Dendritic cell treated with granulocyte-macrophage colony-stimulating factor and Interleukin-4, amounts not matched to agents 40 ng/mL and 50 ng/mL, for 4 days (primary cell): ENCODE results near the gene DENND5B.
"Not testable (repeated sequence)": the region's sequence is repeated elsewhere in the genome, so short reads cannot be mapped to it uniquely, and the experiment has no call there.

Experiments used
- H3K27ac Mint-ChIP-seq: one replicate; pipeline ENCODE4 v1.8.0; 2022; ENCODE audit warnings: mild to moderate bottlenecking, mixed read lengths
- H3K27me3 Mint-ChIP-seq: one replicate; pipeline ENCODE4 v1.8.0; 2022; ENCODE audit warnings: mild to moderate bottlenecking, mixed read lengths
- H3K36me3 Mint-ChIP-seq: one replicate; pipeline ENCODE4 v1.8.0; 2022; ENCODE audit warnings: low read depth, mixed read lengths
- H3K4me1 Mint-ChIP-seq: one replicate; pipeline ENCODE4 v1.8.0; 2022; ENCODE audit warnings: low read depth, mixed read lengths
- H3K4me3 Mint-ChIP-seq: one replicate; pipeline ENCODE4 v1.8.0; 2022; ENCODE audit warnings: mild to moderate bottlenecking, moderate library complexity, mixed read lengths
- H3K9me3 Mint-ChIP-seq: one replicate; pipeline ENCODE4 v1.8.0; 2022; ENCODE audit warnings: mixed read lengths
- intact Hi-C: fragments of 100-400 bp; cut with micrococcal nuclease; formaldehyde crosslinking; loops from one replicate; pipeline ENCODE4 v1.15.0; 2022

The DENND5B gene

DNA sequence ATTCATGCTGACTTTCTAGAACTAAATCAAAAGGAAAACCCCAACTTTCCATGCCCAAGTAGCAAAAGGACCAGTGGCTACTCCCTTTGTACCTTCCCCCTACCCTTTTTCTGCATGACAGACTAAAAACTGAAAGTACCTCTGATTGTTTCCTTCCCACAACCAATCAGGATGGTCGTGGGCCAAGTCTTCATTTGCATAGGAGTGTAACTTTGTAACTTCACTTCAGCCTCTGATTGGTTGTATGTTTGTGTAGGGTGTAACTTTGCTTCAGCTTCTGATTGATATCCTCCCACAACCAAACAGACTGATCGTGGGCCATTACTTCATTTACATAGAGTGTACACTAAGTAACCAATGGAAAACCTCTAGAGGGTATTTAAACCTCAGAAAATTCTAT lies 96.5 kb downstream of the DENND5B start:
- H3K27me3 Mint-ChIP-seq, result no peaks in the 10 kb centered on the region
- H3K4me3 Mint-ChIP-seq, result no peak overlapping the region
- no peak overlapping the region for H3K27ac Mint-ChIP-seq
- H3K36me3 Mint-ChIP-seq, result no peaks in the 10 kb centered on the region
- H3K9me3 Mint-ChIP-seq, result no peaks in the 10 kb centered on the region
- H3K4me1 Mint-ChIP-seq, result no peaks in the 10 kb centered on the region
- intact Hi-C loops, result no loop called here

DNA sequence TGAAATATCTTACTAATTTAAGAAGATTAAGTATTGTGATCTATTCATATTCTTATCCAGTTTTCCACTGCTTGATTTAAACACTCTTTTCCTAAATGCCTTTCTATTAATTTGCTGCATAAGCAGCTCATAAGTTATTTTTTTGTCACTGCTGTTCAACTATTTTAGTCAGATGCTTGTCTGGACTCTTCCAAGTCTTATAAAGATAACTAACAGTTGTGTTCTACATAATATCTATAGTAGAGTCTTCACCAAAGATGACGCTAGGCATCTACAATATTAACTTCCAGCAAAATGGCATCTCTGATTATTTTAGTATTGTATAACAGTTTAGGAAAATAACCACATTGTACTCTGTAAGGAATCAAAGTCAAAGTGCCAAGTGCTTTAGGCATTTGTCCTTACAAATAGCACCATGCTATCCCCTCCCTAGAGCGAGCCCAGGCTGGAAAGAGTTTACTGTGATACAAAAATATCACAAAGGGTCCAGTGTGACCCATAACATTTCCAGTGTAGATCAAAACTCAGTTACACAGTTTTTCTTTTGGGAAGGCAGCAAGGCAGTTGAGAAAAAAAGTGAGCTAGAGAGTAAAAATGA lies 98.2 kb downstream of the DENND5B start:
- intact Hi-C loops, result no loop called here
- H3K36me3 Mint-ChIP-seq, result no peaks in the 10 kb centered on the region
- H3K4me1 Mint-ChIP-seq, result no peaks in the 10 kb centered on the region

DNA sequence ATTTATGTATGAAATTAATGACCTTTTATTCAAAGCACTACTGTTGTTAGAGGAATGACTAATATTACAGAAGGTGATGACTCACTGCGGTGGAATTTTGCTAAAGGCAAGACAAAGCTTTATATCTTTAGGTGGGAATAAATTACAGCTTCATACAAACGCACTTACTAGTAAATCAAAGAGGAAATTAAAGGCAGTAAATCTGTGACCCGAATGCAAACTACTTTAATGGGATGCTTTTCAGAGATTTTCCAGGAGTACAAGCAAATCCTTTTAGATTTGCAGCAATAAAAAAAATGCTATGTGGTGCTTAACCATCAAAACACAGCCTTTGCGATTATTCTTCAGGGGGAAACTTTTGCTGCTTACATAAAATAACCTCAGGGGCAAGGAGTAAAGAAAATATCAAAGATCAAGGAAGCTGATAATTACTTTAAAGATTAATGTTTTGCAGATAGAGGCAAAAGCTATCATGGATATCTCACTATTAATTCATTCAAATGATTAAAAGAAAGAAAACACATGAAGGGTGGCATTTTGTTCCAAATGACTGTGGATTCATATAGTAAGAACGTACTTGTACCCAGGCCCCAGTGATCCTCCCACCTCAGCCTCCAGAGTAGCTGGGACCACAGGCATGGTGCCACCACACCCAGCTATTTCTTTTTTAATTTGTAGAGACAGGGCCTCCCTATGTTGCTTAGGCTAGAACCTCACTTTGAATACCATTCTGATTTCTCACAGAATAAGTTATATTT lies 98.9 kb downstream of the DENND5B start:
- no peaks in the 10 kb centered on the region for H3K9me3 Mint-ChIP-seq
- H3K27ac Mint-ChIP-seq, result no peak overlapping the region
- intact Hi-C loops, result no loop called here
- no peaks in the 10 kb centered on the region for H3K4me1 Mint-ChIP-seq
- no peak overlapping the region for H3K4me3 Mint-ChIP-seq
- H3K36me3 Mint-ChIP-seq, result no peaks in the 10 kb centered on the region
- H3K27me3 Mint-ChIP-seq, result no peaks in the 10 kb centered on the region

More for the DNA sequence above, 98.2 kb downstream of the DENND5B start:
- Mint-ChIP-seq H3K27me3 (no peaks in the 10 kb centered on the region), H3K4me3 (no peak overlapping the region), H3K27ac (no peak overlapping the region), H3K9me3 (no peaks in the 10 kb centered on the region)

DNA sequence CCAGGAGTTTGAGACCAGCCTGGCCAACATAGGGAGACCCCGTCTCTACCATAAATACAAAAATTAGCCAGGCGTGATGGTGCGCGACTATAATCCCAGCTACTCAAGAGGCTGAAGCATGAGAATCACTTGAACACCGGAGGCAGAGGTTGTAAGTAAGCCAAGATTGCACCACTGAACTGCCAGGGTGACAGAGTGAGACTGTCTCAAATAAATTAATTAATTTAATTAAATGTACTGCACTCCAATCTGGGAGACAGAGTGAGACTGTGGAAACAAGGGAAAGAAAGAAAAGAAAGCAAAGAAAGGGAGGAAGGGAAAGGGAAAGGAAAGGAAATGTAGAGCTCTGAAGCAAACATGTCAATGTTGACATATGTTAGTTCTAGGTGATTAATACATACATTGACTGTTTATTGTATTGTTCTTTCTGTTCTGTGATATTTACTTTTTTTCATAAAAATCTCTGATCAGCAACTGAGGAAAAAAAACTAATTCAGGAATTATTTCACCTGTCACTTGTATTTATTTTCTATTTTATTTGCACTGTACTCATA lies 99.6 kb downstream of the DENND5B start:
- H3K4me3 Mint-ChIP-seq, result no peak overlapping the region
- no peak overlapping the region for H3K27ac Mint-ChIP-seq
- H3K9me3 Mint-ChIP-seq, result no peaks in the 10 kb centered on the region
- intact Hi-C loops, result no loop called here
- H3K36me3 Mint-ChIP-seq, result no peaks in the 10 kb centered on the region
- H3K27me3 Mint-ChIP-seq, result no peaks in the 10 kb centered on the region
- no peaks in the 10 kb centered on the region for H3K4me1 Mint-ChIP-seq

DNA sequence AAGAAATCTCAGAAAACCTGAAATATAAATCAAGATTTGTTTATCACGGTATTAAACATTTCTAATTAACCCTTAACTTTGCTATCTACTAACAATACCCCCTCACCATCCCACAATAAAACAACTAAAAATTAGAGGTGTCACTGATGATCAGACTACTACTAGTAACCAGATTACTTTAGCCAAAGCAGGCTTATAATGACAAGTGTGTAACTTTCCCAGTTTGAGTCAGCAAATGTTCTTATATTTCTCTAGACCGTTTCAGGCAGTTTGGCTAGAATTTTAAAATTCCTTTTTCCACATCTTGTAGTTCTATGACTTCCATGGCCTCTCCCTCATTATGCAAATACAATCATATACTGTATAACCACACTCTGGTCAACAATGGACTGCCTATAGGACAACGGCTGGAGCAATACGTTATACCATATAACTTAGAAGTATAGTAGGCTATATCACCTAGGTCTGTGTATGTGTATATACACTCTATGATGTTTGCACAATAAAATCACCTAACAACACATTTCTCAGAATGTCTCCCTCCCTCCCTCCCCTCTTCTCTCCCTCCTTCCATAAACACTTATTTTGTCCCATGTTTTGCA lies 102.1 kb downstream of the DENND5B start:
- Mint-ChIP-seq H3K36me3 (no peaks in the 10 kb centered on the region), H3K4me1 (no peaks in the 10 kb centered on the region), H3K9me3 (no peaks in the 10 kb centered on the region), H3K27ac (no peak overlapping the region), H3K4me3 (no peak overlapping the region), H3K27me3 (no peaks in the 10 kb centered on the region)
- intact Hi-C loops, result no loop called here

DNA sequence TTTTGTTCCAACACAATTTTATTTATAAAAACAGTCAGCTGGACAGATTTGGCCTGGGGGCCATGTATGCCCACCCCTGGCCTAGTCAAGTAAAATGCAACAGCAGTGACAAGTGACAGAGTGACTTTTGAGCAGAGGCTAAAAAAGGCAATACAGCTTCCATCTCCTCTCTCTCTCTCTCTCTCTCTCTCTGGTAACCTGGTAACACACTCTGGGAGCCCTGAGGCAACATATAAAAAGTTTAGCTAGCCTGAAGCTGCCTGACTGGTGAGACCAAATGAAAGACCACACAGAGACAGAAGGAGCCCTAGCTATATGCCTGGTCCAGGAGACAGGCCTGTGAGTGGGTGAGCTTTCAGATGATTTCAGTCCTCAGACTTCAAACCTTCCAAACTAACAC lies 105.4 kb downstream of the DENND5B start:
- no peaks in the 10 kb centered on the region for H3K36me3 Mint-ChIP-seq
- H3K9me3 Mint-ChIP-seq, result no peaks in the 10 kb centered on the region
- H3K4me1 Mint-ChIP-seq, result peaks cover 6% of the 10 kb centered on the region
- H3K27ac Mint-ChIP-seq, result no peak overlapping the region
- intact Hi-C loops, result no loop called here
- no peaks in the 10 kb centered on the region for H3K27me3 Mint-ChIP-seq
- H3K4me3 Mint-ChIP-seq, result no peak overlapping the region

DNA sequence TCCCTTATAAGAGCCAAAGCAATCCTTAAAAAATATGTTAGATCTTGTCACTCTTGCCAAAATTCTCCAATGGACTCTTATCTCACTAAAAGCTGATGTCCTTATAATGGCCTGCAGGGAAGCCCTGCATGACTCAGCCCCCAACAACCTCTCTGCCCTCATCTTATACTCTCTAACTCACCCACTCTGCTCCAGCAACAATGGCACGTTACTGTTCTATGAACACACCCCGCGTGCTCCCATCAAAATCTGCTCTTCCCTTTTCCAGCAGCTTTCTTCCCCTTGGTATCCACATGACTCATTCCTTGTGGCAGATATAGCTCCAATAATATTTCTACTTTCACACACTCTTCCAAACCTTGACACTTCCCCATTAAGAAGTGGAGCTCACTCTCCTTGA lies 108.1 kb downstream of the DENND5B start:
- no peak overlapping the region for H3K4me3 Mint-ChIP-seq
- H3K9me3 Mint-ChIP-seq, result no peaks in the 10 kb centered on the region
- H3K4me1 Mint-ChIP-seq, result peaks cover 6% of the 10 kb centered on the region
- intact Hi-C loops, result no loop called here
- no peak overlapping the region for H3K27ac Mint-ChIP-seq
- H3K36me3 Mint-ChIP-seq, result no peaks in the 10 kb centered on the region
- H3K27me3 Mint-ChIP-seq, result no peaks in the 10 kb centered on the region

DNA sequence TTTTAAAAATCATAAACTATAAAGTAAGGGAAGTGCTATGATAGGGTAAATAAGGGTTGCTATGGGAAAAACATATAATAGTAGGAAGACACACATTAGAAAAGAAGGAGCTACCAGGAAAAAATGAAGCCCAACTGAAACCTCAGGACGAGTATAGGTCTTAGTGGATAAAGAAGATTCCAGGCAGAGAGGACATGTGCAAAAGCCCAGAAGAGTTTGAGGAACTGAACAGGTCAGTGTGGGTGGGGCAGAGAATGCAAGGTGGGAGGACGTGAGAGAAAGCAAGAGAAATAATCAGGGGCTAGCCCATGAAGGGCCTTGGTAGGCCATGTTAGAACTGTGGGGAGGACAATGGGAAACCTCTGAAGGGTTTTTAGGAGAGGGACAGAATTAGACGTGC lies 109.5 kb downstream of the DENND5B start:
- intact Hi-C loops, result no loop called here
- no peak overlapping the region for H3K4me3 Mint-ChIP-seq

DNA sequence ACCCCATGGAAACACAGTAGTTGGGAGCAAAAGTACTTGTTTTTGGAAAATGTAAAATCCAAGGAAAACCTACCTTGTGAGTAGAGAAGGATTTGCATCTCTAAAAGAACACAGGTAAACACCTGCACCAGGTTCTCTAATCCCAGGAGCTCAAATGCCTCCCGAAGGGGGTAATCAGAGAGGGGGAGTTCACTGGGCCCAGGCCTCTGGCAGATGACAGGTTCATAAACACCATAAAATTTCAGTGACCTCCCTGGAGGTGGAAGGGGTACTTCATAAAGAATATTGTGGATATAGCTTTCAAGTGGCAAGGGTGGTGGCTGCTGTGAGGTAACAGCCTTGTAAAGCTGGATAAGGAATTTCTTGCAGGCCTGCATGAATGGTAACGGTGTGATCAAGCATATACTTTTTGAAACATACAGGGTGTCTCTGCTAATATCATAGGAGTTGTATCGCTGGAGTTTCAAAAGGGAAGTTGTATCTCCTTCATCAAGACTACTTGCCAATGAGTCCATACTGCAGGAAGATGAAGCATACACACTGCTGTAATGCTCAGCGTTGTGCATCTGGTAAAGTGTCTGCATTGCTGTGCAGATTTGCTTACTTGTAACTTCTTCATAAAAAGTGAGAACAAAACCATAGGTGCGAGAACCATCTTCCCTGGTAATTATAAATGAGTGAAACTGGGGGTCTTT lies 111.3 kb downstream of the DENND5B start:
- Mint-ChIP-seq H3K4me1 (peaks cover 11% of the 10 kb centered on the region), H3K36me3 (no peaks in the 10 kb centered on the region), H3K9me3 (no peaks in the 10 kb centered on the region), H3K27ac (no peak overlapping the region), H3K27me3 (no peaks in the 10 kb centered on the region), H3K4me3 (no peak overlapping the region)
- intact Hi-C loops, result no loop called here

More for the DNA sequence above, 109.5 kb downstream of the DENND5B start:
- no peaks in the 10 kb centered on the region for H3K36me3 Mint-ChIP-seq
- peaks cover 6% of the 10 kb centered on the region for H3K4me1 Mint-ChIP-seq
- H3K27me3 Mint-ChIP-seq, result no peaks in the 10 kb centered on the region
- H3K27ac Mint-ChIP-seq, result no peak overlapping the region
- H3K9me3 Mint-ChIP-seq, result no peaks in the 10 kb centered on the region

DNA sequence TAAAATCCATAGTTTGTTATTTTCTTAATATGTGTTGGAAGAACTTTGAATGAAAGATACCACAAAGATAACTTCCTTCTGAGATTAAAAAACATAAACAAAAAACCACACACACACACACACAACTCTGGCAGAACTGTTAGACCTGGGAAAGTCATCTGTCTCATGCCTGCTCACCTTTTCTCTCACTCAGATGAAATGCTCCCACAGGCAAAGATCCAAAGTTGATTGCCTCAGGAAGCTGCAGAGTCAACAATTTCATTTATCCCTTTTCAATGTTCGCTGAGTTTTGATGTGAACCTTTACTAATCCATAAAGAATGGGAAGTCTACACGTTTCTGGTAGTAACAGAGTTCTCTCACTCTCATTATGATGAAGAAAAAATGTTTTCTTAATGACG lies 112.0 kb downstream of the DENND5B start:
- intact Hi-C loops, result no loop called here
- peaks cover 11% of the 10 kb centered on the region for H3K4me1 Mint-ChIP-seq
- no peak overlapping the region for H3K4me3 Mint-ChIP-seq
- H3K9me3 Mint-ChIP-seq, result no peaks in the 10 kb centered on the region
- H3K36me3 Mint-ChIP-seq, result no peaks in the 10 kb centered on the region
- no peaks in the 10 kb centered on the region for H3K27me3 Mint-ChIP-seq
- no peak overlapping the region for H3K27ac Mint-ChIP-seq

DNA sequence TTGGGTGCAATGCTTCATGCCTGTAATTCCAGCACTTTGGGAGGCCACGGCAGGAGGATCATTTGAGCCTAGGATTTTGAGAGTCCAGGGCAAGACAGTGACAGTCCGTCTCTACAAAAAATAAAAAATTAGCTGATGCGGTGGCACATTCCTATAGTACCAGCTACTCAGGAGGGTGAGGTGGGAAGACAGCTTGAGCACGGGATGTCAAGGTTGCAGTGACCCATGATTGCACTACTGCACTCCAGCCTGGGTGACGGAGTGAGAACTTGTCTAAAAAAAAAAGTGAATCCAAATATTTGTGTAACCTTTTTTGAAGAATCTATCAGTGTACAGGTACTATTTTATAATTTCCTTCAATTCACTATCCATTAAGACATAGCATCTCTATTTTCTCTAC lies 112.5 kb downstream of the DENND5B start:
- Mint-ChIP-seq H3K4me1 (peaks cover 11% of the 10 kb centered on the region), H3K4me3 (no peak overlapping the region), H3K27ac (no peak overlapping the region), H3K27me3 (no peaks in the 10 kb centered on the region), H3K36me3 (no peaks in the 10 kb centered on the region), H3K9me3 (no peaks in the 10 kb centered on the region)
- intact Hi-C loops, result no loop called here

DNA sequence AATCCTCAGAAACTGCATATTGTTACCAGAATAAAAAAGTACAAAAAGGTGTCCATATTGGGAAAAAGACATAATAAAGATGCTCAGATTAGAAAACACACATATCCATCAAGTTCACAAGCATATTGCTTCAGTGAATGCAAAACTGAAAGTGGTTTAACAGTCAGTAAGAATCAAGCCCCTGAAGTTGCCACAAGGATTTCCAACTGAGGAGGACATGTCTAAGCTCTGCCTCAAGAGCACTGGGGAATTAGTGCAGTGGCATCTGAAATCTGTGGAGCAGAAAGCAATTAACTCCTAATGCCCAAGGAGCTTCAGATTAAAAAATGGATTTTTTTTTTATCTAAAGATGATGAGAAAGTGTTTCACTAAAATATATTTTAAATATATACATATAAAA lies 113.2 kb downstream of the DENND5B start:
- intact Hi-C loops, result no loop called here
- H3K36me3 Mint-ChIP-seq, result no peaks in the 10 kb centered on the region
- H3K27ac Mint-ChIP-seq, result no peak overlapping the region
- no peaks in the 10 kb centered on the region for H3K9me3 Mint-ChIP-seq
- peaks cover 6% of the 10 kb centered on the region for H3K4me1 Mint-ChIP-seq
- no peak overlapping the region for H3K4me3 Mint-ChIP-seq
- no peaks in the 10 kb centered on the region for H3K27me3 Mint-ChIP-seq

DNA sequence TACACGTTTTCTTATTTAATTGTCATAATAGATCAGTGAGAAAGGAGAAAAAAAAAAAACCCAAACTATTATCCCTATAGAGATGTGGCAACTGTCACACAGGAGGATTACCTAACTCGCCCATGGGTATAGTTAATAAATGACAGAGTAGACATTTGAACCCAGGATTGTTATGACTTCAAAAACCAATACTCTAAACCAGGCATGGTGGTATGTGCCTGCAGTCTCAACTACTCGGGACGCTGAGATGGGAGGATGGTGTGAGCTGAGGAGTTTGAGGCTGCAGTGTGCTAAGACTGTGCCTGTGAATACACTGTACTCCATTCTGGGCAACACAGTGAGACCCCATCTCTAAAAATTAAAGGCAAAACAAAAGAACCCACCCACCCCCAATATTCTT lies 114.5 kb downstream of the DENND5B start:
- Mint-ChIP-seq H3K4me3 (no peak overlapping the region), H3K36me3 (no peaks in the 10 kb centered on the region), H3K9me3 (no peaks in the 10 kb centered on the region), H3K27me3 (no peaks in the 10 kb centered on the region), H3K27ac (no peak overlapping the region), H3K4me1 (peaks cover 5% of the 10 kb centered on the region)
- intact Hi-C loops, result no loop called here

DNA sequence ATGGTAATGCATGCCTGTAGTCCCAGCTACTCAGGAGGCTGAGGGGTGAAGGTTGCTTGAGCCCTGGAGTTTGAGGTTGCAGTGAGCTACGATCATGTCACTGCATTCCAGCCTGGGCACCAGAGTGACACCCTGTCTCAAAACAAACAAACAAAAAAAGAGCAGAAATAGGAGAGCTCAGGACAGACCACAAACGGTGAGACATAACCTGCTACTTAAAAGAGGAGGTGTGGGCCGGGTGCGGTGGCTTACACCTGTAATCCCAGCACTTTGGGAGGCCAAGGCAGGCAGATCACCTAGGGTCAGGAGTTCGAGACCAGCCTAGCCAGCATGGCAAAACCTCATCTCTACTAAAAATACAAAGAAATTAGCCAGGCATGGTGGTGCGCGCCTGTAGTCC lies 115.3 kb downstream of the DENND5B start:
- intact Hi-C loops, H3K27me3 Mint-ChIP-seq, H3K9me3 Mint-ChIP-seq, H3K36me3 Mint-ChIP-seq, H3K27ac Mint-ChIP-seq, H3K4me1 Mint-ChIP-seq, H3K4me3 Mint-ChIP-seq: not testable (repeated sequence)
